H1 (cell line): ENCODE measurements around the gene IGSF23. TPM values are rescaled to one million over a fixed set of nuclear protein-coding genes. Genes with fewer than 3 reads are reported as not detected.

Experiments
- CTCF ChIA-PET: fragments of 300-600 bp; sonication (Branson Sonifier 250); formaldehyde crosslinking; loops from one replicate; lab custom pipeline; 2021; ENCODE audit not compliant: partially characterized antibody; lab: Charles Lee
- POLR2A ChIA-PET: fragments of 300-600 bp; sonication (Branson Sonifier 250); formaldehyde crosslinking; loops from one replicate; lab custom pipeline; 2021; ENCODE audit warnings: inconsistent platforms; ENCODE audit not compliant: partially characterized antibody; lab: Charles Lee
- DNase-seq, 2 experiments: peaks; one replicate each; pipeline versions ENCODE4 v3.0.0 to v3.0.0-alpha.2; 2010 to 2022; ENCODE audit warnings: low spot score in 2 of 2, low read depth in 1 of 2, mixed read lengths in 1 of 2
- FAIRE-seq: peaks from 2 replicates; lab custom pipeline; 2011; peaks lifted over from hg19 to GRCh38; lab: Jason Lieb, UNC
- H2AFZ ChIP-seq: 2 replicates; pipeline ENCODE4 v1.8.1; 2012; ENCODE audit warnings: low read length, inconsistent platforms
- H2AK5ac ChIP-seq: 2 replicates; pipeline ENCODE4 v1.6.1; 2013; ENCODE audit warnings: low read depth, low read length
- H2BK120ac ChIP-seq: replicated peaks from 2 replicates; pipeline ENCODE3; 2013; ENCODE audit warnings: low read depth, low read length, inconsistent platforms
- H2BK12ac ChIP-seq: 2 replicates; pipeline ENCODE4 v1.6.1; 2013; ENCODE audit warnings: low read depth, low read length
- H2BK15ac ChIP-seq: 2 replicates; pipeline ENCODE4 v1.6.1; 2013; ENCODE audit warnings: low read length
- H2BK20ac ChIP-seq: 2 replicates; pipeline ENCODE4 v1.6.1; 2013; ENCODE audit warnings: low read length
- H2BK5ac ChIP-seq: 2 replicates; pipeline ENCODE4 v1.6.1; 2013; ENCODE audit warnings: low read depth, low read length
- H3K14ac ChIP-seq: 2 replicates; pipeline ENCODE4 v1.6.1; 2013; ENCODE audit warnings: inconsistent platforms; ENCODE audit not compliant: insufficient read length
- H3K18ac ChIP-seq: 2 replicates; pipeline ENCODE4 v1.6.1; 2013; ENCODE audit warnings: low read length; ENCODE audit errors: extremely low read depth
- H3K23ac ChIP-seq: 2 replicates; pipeline ENCODE4 v1.6.1; 2013; ENCODE audit warnings: inconsistent platforms; ENCODE audit not compliant: insufficient read length
- H3K23me2 ChIP-seq: 2 replicates; pipeline ENCODE4 v1.6.1; 2013; ENCODE audit warnings: low read depth, low read length
- H3K27ac ChIP-seq: 2 replicates; pipeline ENCODE4 v1.6.1; 2011; ENCODE audit warnings: low read depth, low read length, inconsistent platforms
- H3K27me3 ChIP-seq, 4 experiments: replicated peaks in 1 of 4; 1 replicate in 1 of 4; 2 replicates in 3 of 4; pipeline versions ENCODE4 v1.6.1 to v1.8.1; 2011 to 2013; ENCODE audit warnings: low read length in 3 of 4, mild to moderate bottlenecking in 3 of 4, inconsistent platforms in 2 of 4, mixed read lengths in 2 of 4, moderate library complexity in 1 of 4; ENCODE audit not compliant: control insufficient read depth in 3 of 4, insufficient read depth in 3 of 4; ENCODE audit errors: extremely low read depth in 1 of 4
- H3K36me3 ChIP-seq, 4 experiments: 2 replicates each; pipeline versions ENCODE4 v1.6.1 to v1.8.1; 2011 to 2013; ENCODE audit warnings: mild to moderate bottlenecking in 4 of 4, low read length in 3 of 4, moderate library complexity in 2 of 4, control low read depth in 1 of 4, inconsistent platforms in 1 of 4; ENCODE audit not compliant: insufficient read depth in 4 of 4, control insufficient read depth in 2 of 4
- H3K4ac ChIP-seq: replicated peaks from 2 replicates; pipeline ENCODE3; 2013; ENCODE audit warnings: low read length, low read depth, mixed read lengths, inconsistent platforms; ENCODE audit not compliant: insufficient read length
- H3K4me1 ChIP-seq, 4 experiments: replicated peaks in 1 of 4; 1 replicate in 1 of 4; 2 replicates in 3 of 4; pipeline versions ENCODE4 v1.6.1 to v1.8.1; 2011 to 2013; ENCODE audit warnings: low read length in 3 of 4, inconsistent platforms in 2 of 4, mixed read lengths in 1 of 4; ENCODE audit not compliant: insufficient read depth in 4 of 4, control insufficient read depth in 3 of 4
- H3K4me2 ChIP-seq, 2 experiments: 2 replicates each; pipeline versions ENCODE4 v1.6.1 to v1.8.1; 2011 to 2013; ENCODE audit warnings: low read depth in 2 of 2, low read length in 2 of 2, control low read depth in 1 of 2, inconsistent platforms in 1 of 2, mild to moderate bottlenecking in 1 of 2; ENCODE audit not compliant: insufficient read depth in 1 of 2
- H3K4me3 ChIP-seq, 4 experiments: fragments of 200-600, 300-600 bp in 1 of 4; sonication (generic), shearing (Covaris generic), sonication (Bioruptor Twin) in 1 of 4; 2 replicates each; pipeline versions ENCODE4 v1.5.1 to v1.8.1; 2011 to 2016; ENCODE audit warnings: low read length in 4 of 4, low read depth in 3 of 4, control low read depth in 2 of 4, inconsistent platforms in 2 of 4, mild to moderate bottlenecking in 2 of 4, mixed read lengths in 1 of 4, moderate library complexity in 1 of 4; ENCODE audit not compliant: insufficient read depth in 2 of 4; ENCODE audit errors: extremely low read depth in 1 of 4
- H3K56ac ChIP-seq: replicated peaks from 2 replicates; pipeline ENCODE3; 2013; ENCODE audit warnings: low read depth, mild to moderate bottlenecking, mixed read lengths, low read length, inconsistent platforms; ENCODE audit not compliant: insufficient read length
- H3K79me1 ChIP-seq: 2 replicates; pipeline ENCODE4 v1.6.1; 2013; ENCODE audit warnings: low read depth, low read length, control low read depth
- H3K79me2 ChIP-seq, 2 experiments: 2 replicates each; pipeline versions ENCODE4 v1.6.1 to v1.8.1; 2012 to 2013; ENCODE audit warnings: low read length in 2 of 2, mild to moderate bottlenecking in 2 of 2, inconsistent platforms in 1 of 2; ENCODE audit not compliant: insufficient read depth in 2 of 2, control insufficient read depth in 1 of 2
- H3K9ac ChIP-seq, 4 experiments: replicated peaks in 1 of 4; 1 replicate in 1 of 4; 2 replicates in 3 of 4; pipeline versions ENCODE4 v1.6.1 to v1.8.1; 2011 to 2013; ENCODE audit warnings: low read depth in 3 of 4, low read length in 3 of 4, control low read depth in 2 of 4, mild to moderate bottlenecking in 2 of 4, moderate library complexity in 2 of 4, inconsistent platforms in 1 of 4; ENCODE audit errors: extremely low read depth in 1 of 4
- H3K9me3 ChIP-seq, 2 experiments: 2 replicates each; pipeline versions ENCODE4 v1.6.1 to v1.8.1; 2012 to 2013; ENCODE audit warnings: mild to moderate bottlenecking in 2 of 2, moderate library complexity in 2 of 2, control low read depth in 1 of 2, inconsistent platforms in 1 of 2, low read depth in 1 of 2, low read length in 1 of 2, mixed read lengths in 1 of 2; ENCODE audit not compliant: insufficient read depth in 2 of 2
- H4K20me1 ChIP-seq, 2 experiments: replicated peaks in 1 of 2; 2 replicates each; pipeline versions ENCODE3 to v1.8.1; 2011 to 2013; ENCODE audit warnings: inconsistent platforms in 2 of 2, low read length in 2 of 2, mild to moderate bottlenecking in 1 of 2; ENCODE audit not compliant: insufficient read depth in 2 of 2, control insufficient read depth in 1 of 2
- H4K5ac ChIP-seq: 2 replicates; pipeline ENCODE4 v1.6.1; 2013; ENCODE audit warnings: low read length, low read depth, mixed read lengths, inconsistent platforms; ENCODE audit not compliant: insufficient read length
- H4K8ac ChIP-seq: 2 replicates; pipeline ENCODE4 v1.8.0; 2013; ENCODE audit warnings: mild to moderate bottlenecking, moderate library complexity, low read length, inconsistent platforms; ENCODE audit not compliant: insufficient read depth; ENCODE audit errors: extremely low read depth
- H4K91ac ChIP-seq: replicated peaks from 2 replicates; pipeline ENCODE3; 2013; ENCODE audit warnings: low read length, mixed read lengths, inconsistent platforms; ENCODE audit not compliant: insufficient read length
- MAFK ChIP-seq: IDR thresholded peaks from 2 replicates; pipeline ENCODE4 v1.6.1; 2012; ENCODE audit warnings: low read depth, mild to moderate bottlenecking, improper control_type of control experiment, low read length
- POLR2AphosphoS5 ChIP-seq: IDR thresholded peaks from 2 replicates; pipeline ENCODE4 v1.6.1; 2011; ENCODE audit warnings: low read depth, low read length
- WGBS, 2 experiments: shearing (Covaris generic) in 1 of 2; methylation state at CpG; one replicate each; pipeline versions ENCODE4 v1.1.6 to v1.1.7; 2013 to 2015; ENCODE audit warnings: low lambda C conversion rate in 2 of 2, mixed read lengths in 2 of 2, inconsistent platforms in 1 of 2, low coverage in 1 of 2, missing lambda C conversion rate in 1 of 2; ENCODE audit not compliant: insufficient replicate concordance in 2 of 2, insufficient coverage in 1 of 2, insufficient read length in 1 of 2; ENCODE audit errors: extremely low coverage in 1 of 2, missing lambda C conversion rate in 1 of 2; 5-methylcytosine and 5-hydroxymethylcytosine counted together
- polyA plus RNA-seq, 7 experiments: library from polyadenylated mRNA; depleted of rRNA in 3 of 7; stranded (reverse) in 5 of 7; unstranded in 2 of 7; fragments of >200 nt in 5 of 7; fragments of 200-250 nt in 2 of 7; gene quantifications; 1 replicate in 5 of 7; 2 replicates in 1 of 7; 4 replicates in 1 of 7; pipeline versions ENCODE4 v1.2.1 to v1.2.3, GENCODE V29; 2011 to 2013; ENCODE audit warnings: missing spikeins in 2 of 7, mixed read lengths in 2 of 7
- total RNA-seq: library from RNA; stranded (reverse); fragmentation: NEBNext Ultra II Directional; extraction: Animal tissue kit (Norgen Biotek cat#: 25700); gene quantifications from 2 replicates; pipeline ENCODE4 v1.2.1, GENCODE V29; 2021

IGSF23 gene
- total and polyA plus RNA-seq, 2 of the 8 experiments (the other 6 are each of a cell fraction or from before 2014, with no cell fraction given): not detected

DNA sequence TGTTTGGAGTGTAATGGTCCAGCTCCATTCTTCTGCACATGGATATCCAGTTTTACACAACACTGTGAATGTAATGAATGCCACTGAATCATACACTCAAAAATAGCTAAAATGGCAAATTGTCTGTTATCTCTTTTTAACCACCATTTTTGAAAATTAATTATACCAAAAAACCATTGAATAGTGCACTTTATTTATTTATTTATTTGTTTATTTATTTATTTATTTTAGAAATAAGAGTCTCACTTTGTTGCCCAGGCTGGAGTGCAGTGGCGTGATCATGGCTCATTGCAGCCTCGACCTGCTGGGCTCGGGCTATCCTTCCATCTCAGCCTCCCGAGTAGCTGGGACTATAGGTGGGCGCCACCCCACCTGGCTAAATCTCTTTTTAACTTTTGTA is 50.6 kb downstream of the IGSF23 start:
- Histone ChIP-seq H3K4me3 (no peak overlapping the region), H3K56ac (no peak overlapping the region), H3K27me3 (no peaks in the 10 kb centered on the region), H2BK12ac (no peak overlapping the region), H2BK5ac (no peak overlapping the region), H3K18ac (no peak overlapping the region), H4K20me1 (no peaks in the 10 kb centered on the region), H3K79me1 (no peaks in the 10 kb centered on the region), H2BK20ac (no peak overlapping the region), H3K4me2 (no peak overlapping the region), H3K79me2 (no peaks in the 10 kb centered on the region), H3K9ac (no peak overlapping the region), H3K14ac (no peak overlapping the region), H2BK15ac (no peak overlapping the region), H4K5ac (no peak overlapping the region), H3K23ac (no peak overlapping the region), H3K9me3 (no peaks in the 10 kb centered on the region), H3K36me3 (peaks cover 2 to 24% (median 7%) of the 10 kb centered on the region in 4 experiments; a peak in 5 of 8 replicates), H3K4ac (no peak overlapping the region), H3K27ac (no peak overlapping the region), H2BK120ac (no peak overlapping the region), H2AK5ac (no peak overlapping the region), H4K91ac (no peak overlapping the region), H3K23me2 (no peaks in the 10 kb centered on the region), H3K4me1 (no peaks in the 10 kb centered on the region; a peak in 2 of 7 replicates), H2AFZ (no peak overlapping the region), H4K8ac (no peak overlapping the region)
- FAIRE-seq (no peak), DNase-seq (no peak)
- WGBS, 2 experiments: 90% methylated on average over 5 of the region's 5 CpGs; no CpG with 5 or more reads in 1 of the 2 experiments
- TF ChIP-seq POLR2AphosphoS5: no peak
- no peak for TF ChIP-seq MAFK
- ChIA-PET CTCF (interaction anchor here (0.6 to 13.3 kb wide), 10 partner anchors 8 to 119 kb away, joined by 3 to 126 read pairs (median 4); no protein-coding TSS in a partner anchor), POLR2A (interaction anchor here (0.5 to 2.2 kb wide), 4 partner anchors 9 to 93 kb away, joined by 3 to 6 read pairs (median 5); no protein-coding TSS in a partner anchor)
